Activated B cell treated with CpG ODN at 0.5 μM for 24 hours (primary cell): ENCODE results near the gene AGBL4. TPM values are rescaled to one million over a fixed set of nuclear protein-coding genes. Genes with fewer than 3 reads are reported as not detected.
"Not testable (repeated sequence)": the region's sequence is repeated elsewhere in the genome, so short reads cannot be mapped to it uniquely, and the experiment has no call there.

Experiments used
- ATAC-seq: fragments of 200-7000 bp; cut with Tn5 transposase; one replicate; pipeline ENCODE4 v1.10.0; 2021; ENCODE audit warnings: low read depth, mild to moderate bottlenecking, moderate library complexity
- CTCF ChIA-PET: fragments of 350-600 bp; sonication (Branson Sonifier 250); formaldehyde crosslinking; loops from one replicate; lab custom pipeline; 2021; ENCODE audit warnings: antibody characterized with exemption; lab: Charles Lee
- POLR2A ChIA-PET: fragments of 350-600 bp; sonication (Branson Sonifier 250); formaldehyde crosslinking; loops from one replicate; lab custom pipeline; 2021; ENCODE audit warnings: antibody characterized with exemption; lab: Charles Lee
- DNase-seq: peaks from one replicate; pipeline ENCODE4 v3.0.0; 2022
- H3K27ac Mint-ChIP-seq: one replicate; pipeline ENCODE4 v1.8.0; 2020; ENCODE audit warnings: mixed read lengths
- H3K27me3 Mint-ChIP-seq: one replicate; pipeline ENCODE4 v1.8.0; 2021; ENCODE audit warnings: mixed read lengths
- H3K36me3 Mint-ChIP-seq: one replicate; pipeline ENCODE4 v1.8.0; 2021; ENCODE audit warnings: low read depth, mixed read lengths
- H3K4me1 Mint-ChIP-seq: one replicate; pipeline ENCODE4 v1.8.0; 2021; ENCODE audit warnings: mixed read lengths
- H3K4me3 Mint-ChIP-seq: one replicate; pipeline ENCODE4 v1.8.0; 2020; ENCODE audit warnings: mild to moderate bottlenecking, mixed read lengths
- H3K9me3 Mint-ChIP-seq: one replicate; pipeline ENCODE4 v1.8.0; 2020; ENCODE audit warnings: mixed read lengths
- intact Hi-C: fragments of 100-400 bp; cut with micrococcal nuclease; formaldehyde crosslinking; loops from one replicate; pipeline ENCODE4 v1.15.1; 2024
- total RNA-seq: library from RNA; stranded (reverse); gene quantifications from 2 replicates; pipeline ENCODE4 v1.2.3, GENCODE V29; 2022
- TF ChIP-seq, protein P1 (sequence below): fragments of 200-600 bp; IDR thresholded peaks from one replicate; pipeline ENCODE4 v1.8.0; 2022; ENCODE audit warnings: antibody characterized with exemption, mild to moderate bottlenecking

The AGBL4 gene
- total RNA-seq, 1 donor from 2014 or later = 0.24 TPM

DNA sequence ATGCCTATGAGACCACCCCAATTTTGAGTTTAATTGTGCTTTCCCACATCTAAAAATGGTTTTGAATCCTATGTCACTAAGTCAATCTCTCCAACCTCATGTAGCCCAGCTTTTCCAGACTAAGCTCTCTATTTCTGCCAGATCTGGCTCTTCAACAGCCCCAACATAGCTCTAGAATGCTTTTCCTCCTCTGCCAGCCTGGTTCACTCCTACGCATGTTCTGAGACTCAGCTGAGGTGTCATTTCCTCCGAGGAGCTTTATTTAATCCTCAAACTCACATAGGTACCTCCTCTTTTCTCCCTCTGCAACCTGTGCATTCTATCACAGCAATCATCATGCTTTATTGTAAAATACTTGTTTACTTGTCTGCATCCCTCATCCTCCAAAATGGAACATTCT is 729.2 kb downstream of the AGBL4 start:
- no peak overlapping the region for H3K4me3 Mint-ChIP-seq
- no peak overlapping the region for H3K27ac Mint-ChIP-seq
- peaks cover 4% of the 10 kb centered on the region for H3K9me3 Mint-ChIP-seq
- no peaks in the 10 kb centered on the region for H3K4me1 Mint-ChIP-seq
- intact Hi-C loops = no loop called here
- DNase-seq = no peak
- no peaks in the 10 kb centered on the region for H3K27me3 Mint-ChIP-seq
- H3K36me3 Mint-ChIP-seq = no peaks in the 10 kb centered on the region
- ChIA-PET POLR2A (no interaction called here), CTCF (no interaction called here)
- TF ChIP-seq, protein P1, sequence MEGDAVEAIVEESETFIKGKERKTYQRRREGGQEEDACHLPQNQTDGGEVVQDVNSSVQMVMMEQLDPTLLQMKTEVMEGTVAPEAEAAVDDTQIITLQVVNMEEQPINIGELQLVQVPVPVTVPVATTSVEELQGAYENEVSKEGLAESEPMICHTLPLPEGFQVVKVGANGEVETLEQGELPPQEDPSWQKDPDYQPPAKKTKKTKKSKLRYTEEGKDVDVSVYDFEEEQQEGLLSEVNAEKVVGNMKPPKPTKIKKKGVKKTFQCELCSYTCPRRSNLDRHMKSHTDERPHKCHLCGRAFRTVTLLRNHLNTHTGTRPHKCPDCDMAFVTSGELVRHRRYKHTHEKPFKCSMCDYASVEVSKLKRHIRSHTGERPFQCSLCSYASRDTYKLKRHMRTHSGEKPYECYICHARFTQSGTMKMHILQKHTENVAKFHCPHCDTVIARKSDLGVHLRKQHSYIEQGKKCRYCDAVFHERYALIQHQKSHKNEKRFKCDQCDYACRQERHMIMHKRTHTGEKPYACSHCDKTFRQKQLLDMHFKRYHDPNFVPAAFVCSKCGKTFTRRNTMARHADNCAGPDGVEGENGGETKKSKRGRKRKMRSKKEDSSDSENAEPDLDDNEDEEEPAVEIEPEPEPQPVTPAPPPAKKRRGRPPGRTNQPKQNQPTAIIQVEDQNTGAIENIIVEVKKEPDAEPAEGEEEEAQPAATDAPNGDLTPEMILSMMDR = no peak
- ATAC-seq = no peak

DNA sequence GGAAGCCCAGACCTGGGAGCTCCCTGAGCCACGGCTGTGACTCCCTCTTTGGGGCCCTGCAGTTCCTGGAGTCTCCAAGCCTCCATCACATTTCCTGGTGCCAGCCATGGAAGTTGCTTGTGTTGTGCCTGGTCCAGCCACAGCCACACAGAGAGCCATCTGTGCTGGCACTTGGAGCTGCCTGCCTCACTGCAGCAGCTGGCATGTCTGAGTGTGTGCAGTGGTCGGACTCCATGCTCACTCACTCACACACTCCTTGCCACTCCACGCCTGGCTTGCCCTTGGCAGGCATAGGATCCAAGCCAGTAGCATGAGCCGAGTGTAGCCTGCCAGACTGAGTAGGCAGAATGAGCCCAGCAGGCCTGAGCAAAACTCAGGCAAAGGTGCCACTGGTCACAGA is 730.7 kb downstream of the AGBL4 start:
- CTCF ChIA-PET = no interaction called here
- Mint-ChIP-seq H3K9me3 (peaks cover 4% of the 10 kb centered on the region), H3K27me3 (no peaks in the 10 kb centered on the region), H3K4me1 (no peaks in the 10 kb centered on the region), H3K4me3 (no peak overlapping the region), H3K36me3 (no peaks in the 10 kb centered on the region), H3K27ac (no peak overlapping the region)
- no peak for ATAC-seq
- DNase-seq = no peak
- intact Hi-C loops = no loop called here
- TF ChIP-seq, protein P1 = no peak
- POLR2A ChIA-PET = no interaction called here

DNA sequence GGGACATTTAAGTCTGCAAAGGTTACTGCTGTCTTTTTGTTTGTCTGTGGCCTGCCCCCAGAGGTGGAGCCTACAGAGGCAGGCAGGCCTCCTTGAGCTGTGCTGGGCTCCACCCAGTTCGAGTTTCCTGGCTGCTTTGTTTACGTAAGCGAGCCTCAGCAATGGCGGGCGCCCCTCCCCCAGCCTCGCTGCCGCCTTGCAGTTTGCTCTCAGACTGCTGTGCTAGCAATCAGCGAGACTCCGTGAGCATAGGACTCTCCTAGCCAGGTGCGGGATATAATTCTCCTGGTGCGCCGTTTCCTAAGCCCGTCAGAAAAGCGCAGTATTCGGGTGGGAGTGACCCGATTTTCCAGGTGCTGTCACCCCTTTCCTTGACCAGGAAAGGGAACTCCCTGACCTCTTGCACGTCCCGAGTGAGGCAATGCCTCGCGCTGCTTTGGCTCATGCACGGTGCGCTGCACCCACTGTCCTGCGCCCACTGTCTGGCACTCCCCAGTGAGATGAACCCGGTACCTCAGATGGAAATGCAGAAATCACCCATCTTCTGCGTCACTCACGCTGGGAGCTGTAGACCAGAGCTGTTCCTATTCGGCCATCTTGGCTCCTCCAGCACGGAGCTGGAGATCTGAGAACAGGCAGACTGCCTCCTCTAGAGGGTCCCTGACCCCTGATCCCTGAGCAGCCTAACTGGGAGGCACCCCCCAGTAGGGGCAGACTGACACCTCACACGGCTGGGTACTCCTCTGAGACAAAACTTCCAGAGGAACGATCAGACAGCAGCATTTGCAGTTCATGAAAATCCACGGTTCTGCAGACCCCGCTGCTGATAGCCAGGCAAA is 766.3 kb downstream of the AGBL4 start:
- H3K9me3 Mint-ChIP-seq = peaks cover 15% of the 10 kb centered on the region
- H3K4me1 Mint-ChIP-seq, H3K4me3 Mint-ChIP-seq, CTCF ChIA-PET, ATAC-seq, intact Hi-C loops, H3K36me3 Mint-ChIP-seq, H3K27me3 Mint-ChIP-seq, DNase-seq, H3K27ac Mint-ChIP-seq, POLR2A ChIA-PET: not testable (repeated sequence)

DNA sequence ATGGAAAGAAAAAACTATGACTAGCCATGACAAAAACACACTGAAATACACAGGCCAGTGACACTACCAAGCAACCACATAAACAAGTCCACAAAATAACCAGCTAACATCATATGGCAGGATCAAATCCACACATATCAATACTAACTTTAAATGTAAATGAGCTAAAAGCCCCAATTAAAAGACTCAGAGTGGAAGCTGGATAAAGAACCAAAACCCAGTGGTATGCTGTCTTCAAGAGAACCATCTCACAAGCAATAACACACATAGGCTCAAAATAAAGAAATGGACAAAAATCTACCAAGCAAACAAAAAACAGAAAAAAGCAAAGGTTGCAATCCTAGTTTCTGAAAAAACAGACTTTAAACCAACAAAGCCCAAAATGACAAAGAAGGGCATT is 770.8 kb downstream of the AGBL4 start:
- TF ChIP-seq, protein P1 = no peak
- Mint-ChIP-seq H3K4me3 (no peak overlapping the region), H3K36me3 (no peaks in the 10 kb centered on the region), H3K4me1 (no peaks in the 10 kb centered on the region), H3K9me3 (peaks cover 11% of the 10 kb centered on the region), H3K27me3 (no peaks in the 10 kb centered on the region), H3K27ac (no peak overlapping the region)
- POLR2A ChIA-PET = no interaction called here
- ATAC-seq (no peak), DNase-seq (no peak)
- CTCF ChIA-PET = no interaction called here
- intact Hi-C loops = no loop called here

DNA sequence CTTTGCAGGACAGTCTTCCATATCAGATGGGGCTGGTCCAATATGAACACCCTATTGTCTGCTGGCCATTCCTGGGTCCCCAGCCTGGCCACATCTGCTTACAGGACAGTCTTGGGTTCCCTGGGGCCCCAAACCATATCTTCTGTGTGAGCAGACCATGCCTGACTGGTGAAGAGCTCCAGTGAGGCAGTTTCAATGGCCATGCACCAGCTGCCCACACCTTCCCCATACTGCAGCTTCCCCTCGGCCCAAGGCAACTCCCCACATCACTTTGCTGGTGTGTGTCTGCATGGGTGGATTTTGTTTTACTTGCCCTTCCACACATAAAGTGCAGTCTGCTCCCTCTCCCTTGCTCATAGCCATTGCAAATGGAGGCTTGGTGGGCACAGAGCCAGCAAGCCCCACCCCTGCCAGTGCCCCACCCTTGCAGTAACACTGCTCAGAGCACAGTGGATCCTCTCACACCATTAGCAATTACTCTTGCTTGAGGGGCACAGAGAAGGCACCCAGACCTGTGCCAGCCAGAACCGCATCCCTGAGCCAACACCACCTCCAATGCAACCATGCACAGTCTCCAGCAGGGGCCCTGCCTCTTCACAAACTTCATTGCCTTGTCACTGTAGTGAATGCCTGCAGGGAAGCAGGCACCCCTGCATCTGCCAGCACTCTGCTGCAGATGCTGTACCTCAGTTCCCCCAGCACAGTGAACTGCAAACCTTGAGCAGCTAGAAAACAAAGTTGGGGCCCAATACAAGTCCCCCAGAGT is 772.6 kb downstream of the AGBL4 start:
- intact Hi-C loops = no loop called here
- ChIA-PET POLR2A (no interaction called here), CTCF (no interaction called here)
- Mint-ChIP-seq H3K27ac (no peak overlapping the region), H3K36me3 (no peaks in the 10 kb centered on the region), H3K4me3 (no peak overlapping the region), H3K27me3 (no peaks in the 10 kb centered on the region), H3K9me3 (peaks cover 11% of the 10 kb centered on the region), H3K4me1 (no peaks in the 10 kb centered on the region)
- DNase-seq (no peak), ATAC-seq (no peak)
- TF ChIP-seq, protein P1 = no peak
